Stimulated activated CD4-positive, alpha-beta T cell treated with anti-CD3 and anti-CD28 coated beads, Interleukin-1b, Interleukin-23, amount 100 ng/mL, for 1 hour (primary cell): ENCODE measurements around the gene KIRREL3.
A peak's percentile ranks its signal among the peaks of the same experiment; 100 is the strongest.

ENCODE experiments used
- DNase-seq, 2 donors: peaks; one replicate each; pipeline ENCODE4 v3.0.0-alpha.2; 2020; ENCODE audit warnings: low read depth in 2 of 2

The KIRREL3 gene

GRCh38 chr11:126997196-126997595 lies 3.4 kb downstream of the KIRREL3 start:
- DNase-seq, result no peak

GRCh38 chr11:126996036-126996804 lies 4.3 kb downstream of the KIRREL3 start:
- no peak for DNase-seq

- DNase-seq, result no peak
Observed at GRCh38 chr11:126993599-126993998, 7.0 kb downstream of the KIRREL3 start.

GRCh38 chr11:126992804-126993111 lies 7.8 kb downstream of the KIRREL3 start:
- no peak for DNase-seq

GRCh38 chr11:126992065-126992803 lies 8.3 kb downstream of the KIRREL3 start:
- no peak for DNase-seq

GRCh38 chr11:126991596-126991995 lies 9.0 kb downstream of the KIRREL3 start:
- DNase-seq, result no peak

GRCh38 chr11:126990716-126991480 lies 9.7 kb downstream of the KIRREL3 start:
- DNase-seq, result no peak

- peak; percentile 4 to 15 for DNase-seq
Observed at GRCh38 chr11:126989942-126990715, 10.4 kb downstream of the KIRREL3 start.

GRCh38 chr11:126988655-126989054 lies 11.9 kb downstream of the KIRREL3 start:
- no peak for DNase-seq

- no peak for DNase-seq
Observed at GRCh38 chr11:126981635-126982034, 18.9 kb downstream of the KIRREL3 start.

GRCh38 chr11:126978911-126979310 lies 21.7 kb downstream of the KIRREL3 start:
- no peak for DNase-seq

GRCh38 chr11:126978165-126978564 lies 22.4 kb downstream of the KIRREL3 start:
- DNase-seq, result no peak

GRCh38 chr11:126973051-126973450 lies 27.5 kb downstream of the KIRREL3 start:
- no peak for DNase-seq

- DNase-seq, result no peak
Observed at GRCh38 chr11:126971305-126971704, 29.3 kb downstream of the KIRREL3 start.

GRCh38 chr11:126969865-126970479 lies 30.6 kb downstream of the KIRREL3 start:
- no peak for DNase-seq

GRCh38 chr11:126968915-126969314 lies 31.7 kb downstream of the KIRREL3 start:
- DNase-seq, result no peak

- no peak for DNase-seq
Observed at GRCh38 chr11:126965331-126965730, 35.2 kb downstream of the KIRREL3 start.

- DNase-seq, result no peak
Observed at GRCh38 chr11:126963603-126964363, 36.8 kb downstream of the KIRREL3 start.

- DNase-seq, result no peak
Observed at GRCh38 chr11:126963115-126963514, 37.5 kb downstream of the KIRREL3 start.

- no peak for DNase-seq
Observed at GRCh38 chr11:126959700-126960099, 40.9 kb downstream of the KIRREL3 start.

GRCh38 chr11:126956635-126957034 lies 43.9 kb downstream of the KIRREL3 start:
- DNase-seq, result no peak
